Activated CD8-positive, alpha-beta memory T cell treated with anti-CD3 and anti-CD28 coated beads for 48 hours (primary cell): ENCODE results near the gene ACO1.
A peak's percentile ranks its signal among the peaks of the same experiment; 100 is the strongest.
"Not testable (repeated sequence)": the region's sequence is repeated elsewhere in the genome, so short reads cannot be mapped to it uniquely, and the experiment has no call there.

ENCODE experiments used
- DNase-seq, 3 experiments: peaks; one replicate each; pipeline ENCODE4 v3.0.0-alpha.2; 2020; ENCODE audit warnings: low read depth in 2 of 3, low spot score in 2 of 3

Gene ACO1

DNA sequence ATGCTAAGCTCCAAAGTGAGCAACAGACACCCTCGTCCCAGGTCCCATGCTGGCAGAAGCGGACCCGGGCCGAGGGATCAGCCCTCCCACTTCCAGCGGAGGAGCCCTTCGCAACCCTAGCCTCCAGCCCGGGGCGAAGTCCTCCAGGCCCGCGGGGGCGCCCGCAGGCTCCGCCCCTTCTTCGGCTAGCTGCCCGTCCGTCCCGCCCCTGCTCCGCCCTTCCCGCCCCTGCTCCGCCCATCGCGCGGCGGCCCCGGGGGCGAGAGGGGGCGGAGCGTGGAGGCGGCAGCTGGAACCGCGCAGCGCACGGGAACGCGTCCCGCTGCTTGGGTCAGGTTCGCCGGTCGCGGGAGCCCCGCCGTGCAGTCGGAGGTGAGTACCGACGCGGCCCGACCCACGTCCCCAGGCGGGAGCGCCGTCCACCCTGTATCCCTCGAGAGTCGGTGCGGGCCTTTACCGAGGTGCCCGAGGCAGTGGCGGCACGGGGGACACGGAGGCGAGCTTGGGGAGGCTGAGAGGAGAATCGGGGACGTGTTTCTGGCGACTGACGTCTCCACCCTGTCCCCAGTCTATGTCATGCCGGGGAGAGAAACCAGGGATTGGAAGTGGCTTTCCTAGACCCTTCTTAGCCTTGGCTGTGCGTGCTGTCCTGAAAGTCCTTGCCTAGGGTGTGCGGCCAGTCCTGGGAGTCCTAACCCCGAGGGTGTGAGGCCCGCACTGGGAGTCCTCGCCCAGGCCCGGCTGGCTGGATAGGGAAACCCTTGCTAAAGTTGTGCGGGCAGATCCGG, at the start of gene ACO1:
Gene ACO1 (plus strand): TSS at position 280 of the 788 bp plus-strand sequence. CDS start 20,864 bp downstream, outside the sequence.
- peak; percentile 62 to 72 (median 65) for DNase-seq

DNA sequence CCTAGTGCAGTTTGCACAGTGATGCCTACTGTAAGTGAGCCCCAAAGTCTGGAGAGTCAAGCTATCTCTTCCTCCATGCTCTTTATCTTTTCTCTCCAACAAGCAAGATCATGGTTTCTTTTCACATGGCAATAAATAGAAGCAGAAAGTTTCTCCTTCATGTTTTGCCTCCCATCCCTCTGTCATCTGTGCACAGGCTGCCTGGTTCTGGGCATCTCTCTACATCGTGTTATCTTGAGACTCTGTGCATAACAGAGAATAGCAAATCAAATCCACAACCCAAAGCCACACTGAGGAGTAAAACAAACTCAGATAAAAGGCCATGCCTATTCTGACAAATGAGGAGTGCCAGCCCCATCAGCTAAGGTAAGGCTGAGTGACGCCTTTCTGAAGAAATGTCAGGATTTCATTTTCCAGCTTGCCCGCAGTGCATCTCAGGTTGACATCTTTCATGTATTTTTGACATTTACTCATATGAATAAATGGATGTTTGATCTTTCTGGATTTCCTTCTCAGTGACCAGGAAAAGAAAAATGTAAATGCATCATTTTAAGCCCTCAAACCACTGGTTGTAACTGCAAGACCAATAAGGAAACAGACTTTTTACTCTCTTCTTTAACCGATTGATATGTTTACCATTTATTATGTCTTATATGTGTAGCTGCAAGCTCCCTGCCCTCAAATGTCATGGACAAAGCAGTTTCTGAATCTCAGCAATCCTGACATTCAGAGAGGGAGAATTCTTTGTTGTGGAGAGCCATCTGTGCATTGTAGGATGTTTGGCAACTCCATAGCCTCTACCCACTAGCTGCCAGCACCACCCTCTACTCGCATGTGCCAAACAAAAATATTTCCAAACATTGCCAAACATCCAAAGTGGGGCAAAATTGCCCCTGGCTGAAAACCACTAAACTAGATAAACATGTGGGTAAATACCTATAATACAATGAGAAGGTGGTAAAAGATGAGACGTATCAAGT, 49.2 kb upstream of the ACO1 start:
- no peak for DNase-seq

- no peak for DNase-seq
Observed at GRCh38 chr9:32339424-32339823, 45.0 kb upstream of the ACO1 start.

DNA sequence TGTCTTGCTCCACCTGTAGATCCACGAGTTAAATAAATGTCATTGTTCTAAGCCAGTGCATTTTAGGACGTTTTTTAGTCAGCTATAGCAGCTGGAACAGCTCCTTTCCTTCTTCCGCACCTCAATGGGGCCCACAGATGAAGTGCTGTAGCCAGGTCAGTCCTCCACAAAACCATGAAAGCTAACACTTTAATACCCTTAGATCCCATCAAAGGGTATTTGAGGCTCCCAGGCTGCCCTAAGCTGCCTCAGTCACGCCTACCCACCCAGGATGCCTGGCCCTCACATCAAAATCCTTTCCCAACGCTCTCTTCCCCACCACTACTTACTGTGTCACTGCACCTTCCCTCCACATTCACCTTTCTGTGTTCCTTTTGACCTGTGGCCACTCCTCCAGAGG, 44.1 kb upstream of the ACO1 start:
- DNase-seq, result no peak

DNA sequence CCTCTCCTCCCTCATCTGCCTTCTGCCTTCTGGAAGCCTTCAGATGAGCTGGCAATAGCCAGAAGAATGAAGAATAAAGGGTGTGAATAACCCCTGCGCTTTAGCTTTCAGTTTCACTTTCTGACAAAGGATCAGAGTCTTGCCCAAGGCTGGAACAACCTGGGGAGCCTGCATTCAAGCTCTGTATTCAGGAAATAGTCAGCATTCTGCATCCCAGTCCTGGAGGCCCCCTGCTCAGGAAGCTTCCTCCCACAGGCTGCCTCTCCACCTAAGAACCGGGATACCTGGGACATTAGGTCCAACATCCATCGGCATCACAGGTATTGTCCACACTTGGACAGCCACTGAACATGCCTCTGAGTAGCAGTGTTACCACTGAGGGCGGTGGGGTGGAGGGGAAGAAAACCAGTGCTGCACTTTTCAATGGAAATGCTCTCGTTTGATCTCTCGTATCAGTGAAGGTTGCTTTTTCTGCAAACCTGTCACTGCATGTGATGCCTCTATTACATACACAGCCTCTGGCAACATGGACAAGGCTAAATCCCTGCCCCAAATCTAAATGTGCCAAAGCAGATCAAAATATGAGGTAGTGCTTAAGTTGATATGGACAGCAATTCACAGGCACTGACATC, 39.8 kb upstream of the ACO1 start:
- no peak for DNase-seq

DNA sequence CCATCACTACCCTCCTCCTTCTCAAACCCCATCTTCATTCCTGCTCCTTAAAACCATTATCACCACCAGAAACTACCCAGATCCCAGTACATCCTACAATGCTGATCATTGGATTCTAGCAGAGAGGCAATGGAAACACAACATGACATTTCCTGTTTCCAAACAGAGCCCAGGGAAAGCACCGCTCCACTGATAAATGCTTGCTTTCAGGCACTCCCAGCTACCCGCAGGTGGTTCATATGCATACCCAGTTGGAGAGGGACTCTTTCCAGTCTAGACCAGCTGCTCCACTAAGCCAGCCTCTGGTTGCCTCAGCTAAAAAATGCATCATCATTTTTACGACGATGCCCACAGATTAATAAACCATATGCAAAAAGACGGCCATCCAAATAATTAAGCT, 39.2 kb upstream of the ACO1 start:
- no peak for DNase-seq

DNA sequence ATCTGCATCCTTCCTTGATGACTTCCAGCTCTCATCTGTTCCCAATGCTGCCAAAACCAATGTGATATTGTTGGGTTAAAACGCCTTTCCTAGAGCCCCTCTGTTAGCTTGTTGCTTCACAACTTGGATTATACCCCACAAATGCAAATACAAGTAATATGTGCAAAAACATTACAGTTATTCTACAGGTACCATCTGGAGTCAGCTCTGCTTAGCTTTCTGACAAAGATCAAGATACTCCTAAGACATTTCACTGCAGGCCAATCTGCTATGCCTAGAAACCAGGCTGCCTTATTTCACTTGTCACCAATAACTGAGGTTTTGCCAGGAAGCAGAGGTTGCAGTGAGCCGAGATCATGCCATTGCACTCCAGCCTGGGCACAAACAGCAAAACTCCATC, 36.9 kb upstream of the ACO1 start:
- no peak for DNase-seq

- DNase-seq, result no peak
Observed at GRCh38 chr9:32348106-32348695, 36.2 kb upstream of the ACO1 start.

DNA sequence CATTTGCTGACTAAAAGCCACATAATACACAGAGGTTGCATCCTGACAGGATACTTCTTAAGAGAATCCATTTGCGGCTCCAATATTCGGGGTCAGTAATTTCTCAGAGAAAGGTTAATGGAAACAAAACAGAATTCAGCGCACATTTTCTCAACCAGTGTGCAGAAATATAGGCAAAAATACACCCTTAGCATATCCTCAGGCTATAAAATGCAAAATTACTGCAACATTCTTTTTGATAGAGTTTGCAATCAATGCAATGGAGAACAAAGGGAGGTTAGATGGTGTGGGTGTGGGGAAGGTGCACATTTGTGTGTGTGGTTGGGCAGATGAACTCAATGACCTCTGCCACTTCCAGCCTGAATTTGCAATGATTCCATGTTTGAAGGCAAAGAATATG, 35.4 kb upstream of the ACO1 start:
- no peak for DNase-seq

- DNase-seq, result no peak
Observed at GRCh38 chr9:32350682-32351081, 33.8 kb upstream of the ACO1 start.

DNA sequence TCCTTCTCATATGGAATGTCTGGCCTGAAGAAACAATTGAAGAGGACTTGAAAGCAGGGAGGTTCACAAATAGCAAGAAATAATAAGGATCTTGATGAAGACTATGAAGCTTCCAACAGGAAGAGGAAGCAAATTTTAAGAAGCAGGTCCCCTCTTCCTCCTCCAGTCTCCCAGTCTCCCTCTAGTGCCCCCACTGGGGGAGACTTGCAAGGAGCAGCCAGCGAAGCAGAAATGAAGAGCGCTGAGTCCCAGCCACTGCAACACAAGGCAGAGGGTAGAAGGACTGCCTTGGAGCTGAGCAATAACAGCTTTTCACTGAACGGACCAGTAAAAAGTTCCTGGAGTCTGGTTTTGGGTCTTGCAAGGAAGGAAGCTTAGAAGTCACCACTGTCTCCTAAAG, 32.6 kb upstream of the ACO1 start:
- DNase-seq, result no peak

GRCh38 chr9:32353476-32353875, 31.0 kb upstream of the ACO1 start:
- not testable (repeated sequence) for DNase-seq

GRCh38 chr9:32359452-32359851, 25.0 kb upstream of the ACO1 start:
- no peak for DNase-seq

GRCh38 chr9:32360983-32361673, 23.3 kb upstream of the ACO1 start:
- DNase-seq, result no peak

DNA sequence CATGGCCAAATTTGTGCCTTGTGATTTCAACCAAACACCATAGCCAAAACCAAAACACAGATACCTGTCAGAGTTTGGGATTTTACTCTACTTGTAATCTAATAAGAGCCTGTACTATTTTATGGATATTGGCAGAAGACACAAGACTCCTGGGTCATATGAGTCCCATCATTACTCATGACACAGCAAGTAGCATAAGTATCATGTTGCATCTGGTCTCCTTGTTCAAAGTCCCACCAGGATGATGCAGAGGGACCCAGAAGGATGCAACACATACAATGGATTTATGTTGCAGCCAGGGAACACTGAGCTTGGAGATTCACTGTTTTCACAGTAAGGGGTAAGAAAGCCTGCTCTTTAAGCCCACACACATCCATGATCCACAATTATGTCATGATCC, 13.2 kb upstream of the ACO1 start:
- no peak for DNase-seq

GRCh38 chr9:32371679-32372078, 12.8 kb upstream of the ACO1 start:
- DNase-seq, result no peak

GRCh38 chr9:32376285-32376684, 8.2 kb upstream of the ACO1 start:
- DNase-seq, result no peak

DNA sequence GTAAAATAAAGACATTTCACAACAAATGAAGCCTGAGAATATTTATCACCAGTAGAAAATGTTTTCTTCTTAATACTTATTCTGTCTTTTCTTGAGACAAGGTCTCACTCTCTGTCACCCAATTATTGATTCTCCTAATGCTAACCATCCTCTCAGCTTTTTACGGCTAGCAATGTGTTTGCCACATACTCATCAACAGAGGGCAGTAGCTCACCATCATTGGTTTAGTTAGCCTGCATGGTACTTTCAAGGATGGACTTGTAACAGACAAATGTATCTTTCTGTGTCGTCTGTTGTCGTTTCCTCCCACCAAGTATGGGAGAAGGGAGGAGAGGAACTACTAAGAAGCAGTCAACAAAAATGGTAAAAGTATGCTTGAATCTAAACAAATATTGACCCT, 5.9 kb upstream of the ACO1 start:
- no peak for DNase-seq

DNA sequence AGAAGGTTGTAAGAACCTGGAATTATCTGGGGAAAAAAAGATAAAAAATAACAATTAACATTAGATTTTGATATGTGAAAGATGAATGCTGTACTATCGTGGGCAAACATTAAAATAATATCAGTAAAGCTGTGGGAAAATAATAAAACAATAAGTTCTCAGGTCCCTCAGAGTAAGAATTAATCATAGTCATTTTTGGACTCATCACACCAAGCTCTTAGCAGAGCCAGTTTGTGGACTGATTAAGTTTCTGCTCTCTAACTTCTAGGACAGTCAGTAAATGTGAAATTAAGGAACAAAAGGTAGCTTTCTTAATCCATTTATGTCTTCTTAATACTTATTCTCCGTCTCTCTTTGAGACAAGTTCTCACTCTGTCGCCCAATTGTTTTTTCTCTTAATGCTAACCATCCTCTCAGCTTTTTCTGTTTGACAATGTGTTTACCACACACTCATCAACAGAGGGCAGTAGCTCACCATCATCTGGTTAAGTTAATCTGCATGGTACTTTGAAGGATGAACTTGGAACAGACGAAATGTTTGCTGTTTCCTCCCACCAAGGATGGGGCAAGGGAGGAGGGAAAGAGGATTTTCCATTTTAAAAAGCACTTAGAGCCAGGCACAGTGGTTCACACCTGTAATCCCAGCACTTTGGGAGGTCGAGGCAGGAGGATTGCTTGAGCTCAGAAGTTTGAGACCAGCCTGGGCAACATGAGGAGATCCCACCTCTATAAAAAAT, 5.3 kb upstream of the ACO1 start:
- no peak for DNase-seq

GRCh38 chr9:32380944-32381343, 3.5 kb upstream of the ACO1 start:
- no peak for DNase-seq
